ENCODE results near the gene KRT39. TPM values are rescaled to one million over a fixed set of nuclear protein-coding genes. Genes with fewer than 3 reads are reported as not detected.

The KRT39 gene
- polyA plus RNA-seq (2013, experiment 1 of 4), result not detected
- not detected for polyA plus RNA-seq (2013, experiment 2 of 4)
- not detected for polyA plus RNA-seq (2013, experiment 3 of 4)
- not detected for polyA plus RNA-seq (2013, experiment 4 of 4)

- H3K27me3 ChIP-seq (ENCODE audit: control insufficient read depth, insufficient read depth, low read length, poor library complexity, severe bottlenecking), result no peaks in the 10 kb centered on the region
- no peak within 1 kb of the TSS for H3K27ac ChIP-seq (ENCODE audit: insufficient read depth, low read depth, low read length, poor library complexity, severe bottlenecking)
- H3K36me3 ChIP-seq (ENCODE audit: control insufficient read depth, insufficient read depth, low read length), result no peaks in the 10 kb centered on the region
- H3K4me3 ChIP-seq (ENCODE audit: insufficient read depth, low read depth, low read length), result no peak within 1 kb of the TSS
- H3K4me1 ChIP-seq (ENCODE audit: control insufficient read depth, insufficient read depth, low read length), result no peaks in the 10 kb centered on the region
- no peaks in the 10 kb centered on the region for H3K9me3 ChIP-seq (ENCODE audit: control insufficient read depth, low read length)
- 62 to 89% methylated on average over 1 of the region's 1 CpG for WGBS, 2 experiments
These were observed at the start of gene KRT39 for GRCh38 chr17:40966848-40967247. Gene KRT39, minus strand, starts transcription at chr17:40966948. Its CDS starts 92 bp downstream, at chr17:40966856.

- Histone ChIP-seq H3K27me3 (ENCODE audit: control insufficient read depth, insufficient read depth, low read length, poor library complexity, severe bottlenecking) (no peaks in the 10 kb centered on the region), H3K4me3 (ENCODE audit: insufficient read depth, low read depth, low read length) (no peak overlapping the region), H3K27ac (ENCODE audit: insufficient read depth, low read depth, low read length, poor library complexity, severe bottlenecking) (no peak overlapping the region), H3K4me1 (ENCODE audit: control insufficient read depth, insufficient read depth, low read length) (no peaks in the 10 kb centered on the region), H3K9me3 (ENCODE audit: control insufficient read depth, low read length) (no peaks in the 10 kb centered on the region), H3K36me3 (ENCODE audit: control insufficient read depth, insufficient read depth, low read length) (no peaks in the 10 kb centered on the region)
- 78 to 85% methylated on average over 6 to 7 of the region's 7 CpGs for WGBS, 2 experiments
These were observed 48.7 kb upstream of the KRT39 start for GRCh38 chr17:41015454-41015853.

GRCh38 chr17:41013606-41014005, 46.9 kb upstream of the KRT39 start:
- WGBS, 2 experiments, result 68 to 88% methylated on average over 1 of the region's 1 CpG
- Histone ChIP-seq H3K4me3 (ENCODE audit: insufficient read depth, low read depth, low read length) (no peak overlapping the region), H3K27ac (ENCODE audit: insufficient read depth, low read depth, low read length, poor library complexity, severe bottlenecking) (no peak overlapping the region), H3K27me3 (ENCODE audit: control insufficient read depth, insufficient read depth, low read length, poor library complexity, severe bottlenecking) (no peaks in the 10 kb centered on the region), H3K9me3 (ENCODE audit: control insufficient read depth, low read length) (no peaks in the 10 kb centered on the region), H3K4me1 (ENCODE audit: control insufficient read depth, insufficient read depth, low read length) (peaks cover 6% of the 10 kb centered on the region), H3K36me3 (ENCODE audit: control insufficient read depth, insufficient read depth, low read length) (no peaks in the 10 kb centered on the region)

- H3K4me1 ChIP-seq (ENCODE audit: control insufficient read depth, insufficient read depth, low read length), result peaks cover 6% of the 10 kb centered on the region
- no peaks in the 10 kb centered on the region for H3K9me3 ChIP-seq (ENCODE audit: control insufficient read depth, low read length)
- 95 to 98% methylated on average over 3 of the region's 3 CpGs for WGBS, 2 experiments
- no peaks in the 10 kb centered on the region for H3K36me3 ChIP-seq (ENCODE audit: control insufficient read depth, insufficient read depth, low read length)
- H3K4me3 ChIP-seq (ENCODE audit: insufficient read depth, low read depth, low read length), result no peak overlapping the region
- no peak overlapping the region for H3K27ac ChIP-seq (ENCODE audit: insufficient read depth, low read depth, low read length, poor library complexity, severe bottlenecking)
- H3K27me3 ChIP-seq (ENCODE audit: control insufficient read depth, insufficient read depth, low read length, poor library complexity, severe bottlenecking), result no peaks in the 10 kb centered on the region
These were observed 46.4 kb upstream of the KRT39 start for GRCh38 chr17:41013181-41013580.

- H3K4me1 ChIP-seq (ENCODE audit: control insufficient read depth, insufficient read depth, low read length), result peaks cover 6% of the 10 kb centered on the region
- H3K27me3 ChIP-seq (ENCODE audit: control insufficient read depth, insufficient read depth, low read length, poor library complexity, severe bottlenecking), result no peaks in the 10 kb centered on the region
- H3K27ac ChIP-seq (ENCODE audit: insufficient read depth, low read depth, low read length, poor library complexity, severe bottlenecking), result no peak overlapping the region
- 89 to 92% methylated on average over 6 of the region's 6 CpGs for WGBS, 2 experiments
- H3K9me3 ChIP-seq (ENCODE audit: control insufficient read depth, low read length), result no peaks in the 10 kb centered on the region
- no peaks in the 10 kb centered on the region for H3K36me3 ChIP-seq (ENCODE audit: control insufficient read depth, insufficient read depth, low read length)
- no peak overlapping the region for H3K4me3 ChIP-seq (ENCODE audit: insufficient read depth, low read depth, low read length)
These were observed 45.8 kb upstream of the KRT39 start for GRCh38 chr17:41012326-41013120.

- no peaks in the 10 kb centered on the region for H3K27me3 ChIP-seq (ENCODE audit: control insufficient read depth, insufficient read depth, low read length, poor library complexity, severe bottlenecking)
- H3K4me3 ChIP-seq (ENCODE audit: insufficient read depth, low read depth, low read length), result no peak overlapping the region
- H3K36me3 ChIP-seq (ENCODE audit: control insufficient read depth, insufficient read depth, low read length), result no peaks in the 10 kb centered on the region
- H3K27ac ChIP-seq (ENCODE audit: insufficient read depth, low read depth, low read length, poor library complexity, severe bottlenecking), result no peak overlapping the region
- peaks cover 6% of the 10 kb centered on the region for H3K4me1 ChIP-seq (ENCODE audit: control insufficient read depth, insufficient read depth, low read length)
- no peaks in the 10 kb centered on the region for H3K9me3 ChIP-seq (ENCODE audit: control insufficient read depth, low read length)
These were observed 43.7 kb upstream of the KRT39 start for GRCh38 chr17:41010441-41010840.

GRCh38 chr17:41009936-41010335, 43.2 kb upstream of the KRT39 start:
- peak overlapping the region; percentile 28 for H3K27ac ChIP-seq (ENCODE audit: insufficient read depth, low read depth, low read length, poor library complexity, severe bottlenecking)
- no peaks in the 10 kb centered on the region for H3K27me3 ChIP-seq (ENCODE audit: control insufficient read depth, insufficient read depth, low read length, poor library complexity, severe bottlenecking)
- whole genome bisulfite sequencing, 2 experiments, result 100% methylated on average over 1 of the region's 1 CpG; no CpG with 5 or more reads in 1 of the 2 experiments
- H3K36me3 ChIP-seq (ENCODE audit: control insufficient read depth, insufficient read depth, low read length), result no peaks in the 10 kb centered on the region
- H3K9me3 ChIP-seq (ENCODE audit: control insufficient read depth, low read length), result no peaks in the 10 kb centered on the region
- H3K4me1 ChIP-seq (ENCODE audit: control insufficient read depth, insufficient read depth, low read length), result peaks cover 6% of the 10 kb centered on the region
- H3K4me3 ChIP-seq (ENCODE audit: insufficient read depth, low read depth, low read length), result no peak overlapping the region

GRCh38 chr17:41009301-41009760, 42.6 kb upstream of the KRT39 start:
- WGBS, 2 experiments, result 66 to 72% methylated on average over 4 of the region's 4 CpGs
- H3K4me1 ChIP-seq (ENCODE audit: control insufficient read depth, insufficient read depth, low read length), result peaks cover 6% of the 10 kb centered on the region

GRCh38 chr17:41008811-41009210, 42.1 kb upstream of the KRT39 start, which contains the start of gene KRTAP3-1:
Gene KRTAP3-1, minus strand, starts transcription at chr17:41009128. Its CDS starts 54 bp downstream, at chr17:41009074.
- 91 to 95% methylated on average over 6 to 7 of the region's 8 CpGs for WGBS, 2 experiments

More at GRCh38 chr17:41009301-41009760, 42.6 kb upstream of the KRT39 start:
- Histone ChIP-seq H3K9me3 (ENCODE audit: control insufficient read depth, low read length) (no peaks in the 10 kb centered on the region), H3K4me3 (ENCODE audit: insufficient read depth, low read depth, low read length) (no peak overlapping the region), H3K27ac (ENCODE audit: insufficient read depth, low read depth, low read length, poor library complexity, severe bottlenecking) (no peak overlapping the region), H3K36me3 (ENCODE audit: control insufficient read depth, insufficient read depth, low read length) (no peaks in the 10 kb centered on the region), H3K27me3 (ENCODE audit: control insufficient read depth, insufficient read depth, low read length, poor library complexity, severe bottlenecking) (no peaks in the 10 kb centered on the region)

GRCh38 chr17:41004397-41004796, 37.6 kb upstream of the KRT39 start:
- Histone ChIP-seq H3K4me1 (ENCODE audit: control insufficient read depth, insufficient read depth, low read length) (peaks cover 6% of the 10 kb centered on the region), H3K27me3 (ENCODE audit: control insufficient read depth, insufficient read depth, low read length, poor library complexity, severe bottlenecking) (no peaks in the 10 kb centered on the region), H3K27ac (ENCODE audit: insufficient read depth, low read depth, low read length, poor library complexity, severe bottlenecking) (no peak overlapping the region), H3K4me3 (ENCODE audit: insufficient read depth, low read depth, low read length) (no peak overlapping the region), H3K9me3 (ENCODE audit: control insufficient read depth, low read length) (no peaks in the 10 kb centered on the region), H3K36me3 (ENCODE audit: control insufficient read depth, insufficient read depth, low read length) (no peaks in the 10 kb centered on the region)
- WGBS, 2 experiments, result 94 to 98% methylated on average over 3 of the region's 3 CpGs

More at GRCh38 chr17:41008811-41009210, 42.1 kb upstream of the KRT39 start, which contains the start of gene KRTAP3-1:
- no peaks in the 10 kb centered on the region for H3K27me3 ChIP-seq (ENCODE audit: control insufficient read depth, insufficient read depth, low read length, poor library complexity, severe bottlenecking)
- H3K4me3 ChIP-seq (ENCODE audit: insufficient read depth, low read depth, low read length), result no peak within 1 kb of the TSS
- peak within 1 kb of the TSS; percentile 28 for H3K27ac ChIP-seq (ENCODE audit: insufficient read depth, low read depth, low read length, poor library complexity, severe bottlenecking)
- H3K36me3 ChIP-seq (ENCODE audit: control insufficient read depth, insufficient read depth, low read length), result no peaks in the 10 kb centered on the region
- peaks cover 6% of the 10 kb centered on the region for H3K4me1 ChIP-seq (ENCODE audit: control insufficient read depth, insufficient read depth, low read length)
- no peaks in the 10 kb centered on the region for H3K9me3 ChIP-seq (ENCODE audit: control insufficient read depth, low read length)

All from ectodermal cell (in vitro differentiated cells).